Measurements from ENCODE around the gene LYPD8. TPM values are rescaled to one million over a fixed set of nuclear protein-coding genes. Genes with fewer than 3 reads are reported as not detected.

The LYPD8 gene
- total RNA-seq, 1 donor from 2014 or later: not detected

DNA sequence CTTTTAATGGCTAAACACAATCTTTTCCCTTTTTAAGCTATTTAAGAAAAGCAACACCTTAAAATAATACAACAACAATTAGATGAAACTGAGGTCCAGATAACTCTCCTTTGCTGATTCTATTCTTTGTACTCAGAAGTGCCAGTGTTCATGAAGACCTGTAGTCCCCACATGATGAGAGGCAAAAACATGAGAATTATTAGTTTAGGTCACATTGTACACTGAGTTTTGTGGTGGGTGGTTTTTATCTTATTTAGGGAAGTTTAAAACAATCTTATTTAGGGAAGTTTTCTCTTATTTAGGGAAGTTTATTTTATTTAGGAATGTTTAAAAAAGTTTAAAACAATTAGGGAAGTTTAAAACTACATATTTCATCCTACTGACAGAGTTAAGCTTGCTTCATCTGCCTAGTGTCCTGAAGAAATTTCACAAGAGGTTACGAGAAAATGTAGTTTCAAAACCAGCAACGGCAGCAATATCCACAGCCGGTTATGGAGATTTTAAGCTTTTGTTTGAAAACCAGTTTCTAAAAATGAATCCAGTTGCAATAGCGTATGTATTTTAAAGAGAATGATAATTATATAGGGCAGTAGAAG lies 45.2 kb downstream of the LYPD8 start:
- intact Hi-C loops (cut with DNase I): no loop called here
- DNase-seq (ENCODE audit: low spot score): no peak

DNA sequence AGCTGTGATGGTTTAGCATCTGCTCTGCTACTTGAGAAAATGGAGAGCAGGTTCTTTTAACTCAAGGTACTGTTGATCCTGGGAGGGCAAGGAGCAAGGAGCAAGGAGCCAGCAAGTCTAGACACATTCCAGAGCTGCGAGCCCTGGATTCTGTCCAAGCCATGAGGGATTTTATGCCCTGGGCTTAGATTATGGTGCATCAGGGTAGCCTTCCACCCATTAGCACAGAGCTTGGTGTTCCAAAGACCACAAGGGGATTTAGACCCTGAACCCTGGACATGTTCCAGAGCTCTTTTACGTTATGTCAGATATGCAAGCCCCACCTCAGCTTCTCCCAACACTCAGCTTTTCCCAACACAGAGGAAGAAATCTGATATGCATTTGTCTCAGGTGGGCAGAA lies 51.0 kb downstream of the LYPD8 start:
- DNase-seq (ENCODE audit: low spot score): no peak
- intact Hi-C loops (cut with DNase I): loop anchor here (5.0 kb wide), 1 partner anchor 103 kb away; no protein-coding TSS in a partner anchor

DNA sequence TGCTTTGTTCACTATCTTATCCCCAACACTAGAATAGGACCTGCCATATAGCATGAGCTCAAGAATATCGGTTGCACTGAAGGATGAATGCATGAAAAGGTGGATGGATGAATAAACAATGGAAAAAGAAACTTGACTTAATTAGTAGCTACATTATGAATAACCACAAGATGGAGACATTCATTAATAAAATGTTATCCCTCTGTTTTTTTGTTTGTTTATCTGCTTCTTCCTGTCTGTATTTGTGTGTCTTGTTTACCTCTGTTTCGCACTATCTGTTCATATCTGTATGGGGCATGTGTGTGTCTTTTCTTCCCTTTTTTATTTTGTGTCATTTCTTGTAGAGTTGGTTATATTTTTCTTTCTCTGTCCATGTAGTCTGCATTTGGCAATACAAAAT lies 51.9 kb downstream of the LYPD8 start:
- intact Hi-C loops (cut with DNase I): loop anchor here (5.0 kb wide), 1 partner anchor 104 kb away; no protein-coding TSS in a partner anchor
- no peak for DNase-seq (ENCODE audit: low spot score)

DNA sequence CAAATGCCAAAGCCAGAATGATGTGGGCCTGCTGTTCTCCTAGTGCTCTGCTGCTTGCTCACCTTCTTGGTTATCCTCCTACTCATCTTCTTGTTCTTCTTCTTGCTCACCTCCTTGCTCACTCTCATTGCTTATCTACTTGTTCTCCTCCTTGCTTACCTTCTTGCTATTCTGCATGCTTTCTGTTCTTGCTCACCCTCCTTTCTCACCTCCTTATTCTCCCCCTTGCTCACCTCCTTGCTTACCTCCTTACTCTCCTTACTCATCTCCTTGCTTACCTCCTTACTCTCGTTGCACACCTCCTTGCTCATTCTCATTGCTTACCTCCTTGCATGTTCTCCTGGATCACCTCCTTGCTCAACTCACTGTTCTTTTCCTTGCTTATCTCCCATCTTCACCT lies 52.8 kb downstream of the LYPD8 start, which contains the start of gene OR14I1:
OR14I1 (minus strand) TSS at position 53 of the 400 bp plus-strand sequence.
- intact Hi-C loops (cut with DNase I): loop anchor here (5.0 kb wide), 1 partner anchor 105 kb away; no protein-coding TSS in a partner anchor
- DNase-seq (ENCODE audit: low spot score): no peak

DNA sequence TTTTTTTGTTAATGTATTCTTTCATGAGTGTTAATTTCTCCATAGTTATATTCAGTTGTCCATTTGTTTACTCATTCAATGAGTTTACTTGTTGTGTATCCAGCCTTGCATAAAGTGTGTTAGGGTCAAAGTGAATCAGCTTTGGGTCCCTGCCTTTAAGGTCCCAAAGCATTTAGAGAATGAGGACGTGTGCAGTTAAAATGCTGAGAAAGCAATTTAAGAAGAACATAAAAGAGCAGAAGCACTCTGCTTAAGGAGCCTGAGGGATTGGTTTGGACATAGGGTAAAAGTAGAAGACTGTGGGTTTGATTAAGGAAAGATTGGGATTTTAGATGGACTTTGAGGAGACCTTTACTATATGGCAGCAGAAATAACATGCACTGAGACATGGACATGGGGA lies 56.5 kb downstream of the LYPD8 start:
- no peak for DNase-seq (ENCODE audit: low spot score)
- intact Hi-C loops (cut with DNase I): no loop called here

DNA sequence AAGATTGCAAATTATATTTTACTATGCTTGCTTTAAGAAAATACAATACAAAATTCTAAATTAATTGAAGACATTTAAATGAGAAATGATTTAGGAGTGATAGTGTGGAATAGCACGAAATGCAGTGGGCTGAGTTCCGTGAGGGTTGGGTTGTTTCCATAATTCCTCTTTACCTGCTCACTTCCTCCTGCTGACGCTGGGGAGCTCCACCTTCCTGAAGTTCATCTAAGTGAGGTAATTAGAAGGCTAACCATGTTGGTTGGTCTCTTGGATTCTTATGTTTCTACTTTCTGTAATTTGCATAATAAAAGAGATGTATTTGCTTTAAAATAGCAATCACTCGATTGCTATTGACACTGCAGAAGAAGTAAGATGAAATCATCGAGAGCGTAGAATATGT lies 57.7 kb downstream of the LYPD8 start:
- DNase-seq (ENCODE audit: low spot score): no peak
- intact Hi-C loops (cut with DNase I): no loop called here

DNA sequence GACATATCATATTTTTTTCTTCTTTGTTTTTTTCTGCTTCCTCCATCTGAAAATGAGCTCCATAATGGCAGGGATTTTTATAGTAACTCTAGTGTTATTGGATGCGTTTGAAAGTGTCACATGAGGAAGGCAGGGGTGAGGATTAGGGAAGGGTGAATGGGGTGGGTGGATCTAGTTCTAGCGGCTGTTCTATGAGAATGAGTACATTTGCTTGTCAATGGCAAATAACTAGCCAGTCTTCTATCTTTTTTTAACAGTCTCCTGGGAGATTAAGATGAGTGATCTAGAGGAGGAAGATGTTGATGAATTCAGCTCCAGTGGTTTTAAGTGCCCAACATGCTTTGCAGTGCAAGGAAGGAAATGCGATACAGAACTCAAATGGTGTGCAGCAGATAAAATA lies 58.8 kb downstream of the LYPD8 start:
- intact Hi-C loops (cut with DNase I): no loop called here
- DNase-seq (ENCODE audit: low spot score): no peak

DNA sequence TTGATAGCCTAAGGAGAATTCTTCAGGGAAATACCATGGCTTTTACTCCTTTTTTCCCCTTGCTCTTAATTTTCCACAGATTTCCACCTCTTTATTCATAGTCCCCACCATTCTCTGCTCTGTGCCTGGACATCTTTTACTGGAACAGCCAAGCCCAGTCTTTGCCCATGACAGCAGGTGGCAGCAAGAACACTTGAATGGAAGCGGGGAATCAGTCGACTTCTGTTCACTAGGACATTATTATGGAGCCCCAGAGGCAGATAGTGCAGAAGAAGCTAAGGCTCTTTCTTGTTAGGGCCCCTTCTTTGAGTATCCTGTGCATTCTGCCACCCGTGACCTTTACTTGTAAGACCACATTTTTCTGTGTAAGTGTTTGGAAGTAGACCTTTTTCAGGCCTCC lies 59.3 kb downstream of the LYPD8 start:
- DNase-seq (ENCODE audit: low spot score): no peak
- intact Hi-C loops (cut with DNase I): no loop called here

DNA sequence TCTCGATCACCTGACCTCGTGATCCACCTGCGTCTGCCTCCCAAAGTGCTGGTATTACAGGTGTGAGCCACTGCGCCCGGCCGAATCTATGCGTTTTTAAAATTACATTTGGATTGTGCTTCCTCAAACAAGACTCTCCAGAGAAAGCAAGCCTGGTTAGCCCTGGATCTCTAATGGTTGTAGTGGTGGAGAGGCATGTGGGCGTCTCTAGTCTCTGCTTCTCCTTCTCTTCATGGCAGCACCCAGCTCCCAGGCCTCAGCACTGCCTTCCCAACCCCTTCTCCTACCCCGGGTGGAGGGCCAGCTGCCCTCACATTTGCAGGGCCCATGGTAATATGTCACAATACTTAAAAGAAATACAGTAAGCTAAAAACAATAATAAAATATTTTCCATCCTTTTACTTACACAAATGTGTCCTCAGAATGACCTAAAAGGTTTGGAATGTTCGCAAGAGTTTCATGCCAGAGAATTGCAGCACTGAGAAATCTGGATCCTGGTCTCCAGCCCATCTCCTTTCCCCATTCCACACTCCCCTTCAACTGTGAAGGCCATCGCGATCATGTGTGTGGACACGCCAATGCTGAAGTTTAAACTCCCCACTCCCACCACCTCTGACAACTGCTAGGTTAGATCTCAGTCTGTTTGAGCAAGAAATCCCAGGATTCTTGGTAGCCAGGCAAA lies 60.0 kb downstream of the LYPD8 start:
- DNase-seq (ENCODE audit: low spot score): no peak
- intact Hi-C loops (cut with DNase I): no loop called here

DNA sequence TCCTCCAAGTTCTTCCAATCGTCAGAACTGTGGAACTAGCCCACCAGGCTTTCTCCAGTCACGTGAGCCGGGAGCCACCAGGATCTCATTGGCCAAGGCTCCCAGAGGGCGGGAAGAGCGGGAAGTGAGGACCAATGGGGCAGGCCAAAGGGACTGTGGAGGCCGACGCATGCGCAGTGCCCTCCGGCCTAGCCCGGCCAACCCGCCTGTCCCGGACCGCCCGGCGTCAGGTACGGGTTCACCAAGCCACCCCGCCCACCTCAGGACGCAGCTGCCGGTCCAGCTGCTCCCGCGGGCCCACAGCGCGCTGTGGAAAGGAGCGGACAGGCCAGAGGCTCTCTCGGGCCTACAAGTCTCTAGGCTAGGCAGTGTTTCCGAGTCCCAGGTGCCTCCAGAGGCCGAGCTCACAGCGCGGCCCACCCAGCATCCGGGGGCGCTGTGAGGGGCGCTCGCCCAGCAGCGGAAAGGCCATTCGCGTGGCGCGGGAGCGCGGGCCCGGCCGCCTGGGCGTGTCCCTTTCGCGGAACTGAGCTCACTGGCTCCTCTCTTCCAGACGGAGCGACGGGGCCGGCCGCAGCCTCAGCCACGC lies 63.9 kb downstream of the LYPD8 start:
- intact Hi-C loops (cut with DNase I): no loop called here
- no peak for DNase-seq (ENCODE audit: low spot score)

Other genes with a start within 250 kb of the LYPD8 start
- gene OR2G6, start 247.7 kb downstream of the LYPD8 start, total RNA-seq: not detected
- not detected for gene OR2T29, start 193.0 kb downstream of the LYPD8 start, total RNA-seq
- gene OR2T34, start 181.0 kb downstream of the LYPD8 start, total RNA-seq: not detected
- not detected for gene OR2T10, start 158.1 kb downstream of the LYPD8 start, total RNA-seq
- gene OR2T11, start 120.7 kb downstream of the LYPD8 start, total RNA-seq: not detected
- not detected for gene OR2T35, start 110.5 kb downstream of the LYPD8 start, total RNA-seq
- not detected for gene OR2T27, start 100.2 kb downstream of the LYPD8 start, total RNA-seq
- not detected for gene OR14I1, start 53.0 kb downstream of the LYPD8 start, total RNA-seq
- gene SH3BP5L, start 70.2 kb upstream of the LYPD8 start, total RNA-seq: 25.1 TPM
- gene ZNF672, start 82.5 kb upstream of the LYPD8 start, total RNA-seq: 40.7 TPM
- gene ZNF692, start 103.3 kb upstream of the LYPD8 start, total RNA-seq: 18.1 TPM
- 2.9 TPM for gene PGBD2, start 150.5 kb upstream of the LYPD8 start, total RNA-seq

Measured in cardiac septum (tissue), 1 donor.